Measurements from ENCODE around the gene CEBPA. TPM values are rescaled to one million over a fixed set of nuclear protein-coding genes. Genes with fewer than 3 reads are reported as not detected.

The CEBPA gene
- total and polyA plus RNA-seq, 2 experiments from 2014 or later = 2.4 to 6.2 TPM

DNA sequence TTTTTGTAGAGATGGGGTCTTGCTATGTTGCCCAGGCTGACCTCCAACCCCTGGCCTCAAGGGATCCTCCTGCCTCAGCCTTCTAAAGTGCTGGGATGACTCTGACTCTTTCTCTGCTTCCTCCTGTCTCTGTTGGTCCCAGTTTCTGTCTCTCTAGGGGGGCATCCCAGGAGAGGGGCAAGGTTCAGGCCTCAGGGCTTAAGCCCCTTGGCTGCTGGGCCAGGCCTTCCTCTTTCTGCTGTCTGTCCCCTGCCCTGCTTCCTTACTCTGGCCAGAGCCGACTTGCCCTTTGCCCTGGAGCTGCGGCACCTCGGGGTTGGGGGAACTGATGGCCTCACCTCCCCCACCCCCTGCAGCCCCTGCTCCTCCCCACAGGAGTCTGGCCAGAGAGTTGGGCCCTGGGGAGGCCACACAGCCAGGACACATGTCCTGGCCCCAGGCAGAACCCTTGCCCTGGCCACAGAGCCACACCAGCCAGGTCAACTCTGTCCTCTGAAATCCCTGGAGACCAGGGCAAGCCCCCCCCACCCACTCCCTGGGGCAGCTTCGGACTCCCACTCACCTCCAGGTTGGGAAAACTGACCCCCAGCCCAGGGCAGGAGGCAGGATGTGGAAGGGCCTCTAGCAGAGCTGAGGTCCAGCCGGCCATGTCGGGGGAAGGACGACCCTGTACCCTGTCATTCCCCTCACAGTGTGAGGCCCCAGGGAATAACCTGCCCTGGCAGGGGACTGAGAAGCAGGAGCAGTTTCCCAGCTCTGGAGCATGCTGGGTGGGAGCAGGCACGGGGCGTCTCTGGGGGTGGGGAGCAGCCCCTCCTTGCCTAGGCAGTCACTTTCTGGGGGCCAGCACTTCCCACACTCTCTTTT is 23.7 kb downstream of the CEBPA start:
- Histone ChIP-seq H3K36me3 (no peaks in the 10 kb centered on the region), H3K27me3 (no peaks in the 10 kb centered on the region), H3K27ac (no peak overlapping the region), H3K4me1 (ENCODE audit: low read depth) (peaks cover 4% of the 10 kb centered on the region), H3K9me3 (ENCODE audit: low read depth) (no peaks in the 10 kb centered on the region), H3K4me3 (no peak overlapping the region)
- no peak for DNase-seq (ENCODE audit: low read depth in 1 of 2, low spot score in 1 of 2)
- TF ChIP-seq, protein P1, sequence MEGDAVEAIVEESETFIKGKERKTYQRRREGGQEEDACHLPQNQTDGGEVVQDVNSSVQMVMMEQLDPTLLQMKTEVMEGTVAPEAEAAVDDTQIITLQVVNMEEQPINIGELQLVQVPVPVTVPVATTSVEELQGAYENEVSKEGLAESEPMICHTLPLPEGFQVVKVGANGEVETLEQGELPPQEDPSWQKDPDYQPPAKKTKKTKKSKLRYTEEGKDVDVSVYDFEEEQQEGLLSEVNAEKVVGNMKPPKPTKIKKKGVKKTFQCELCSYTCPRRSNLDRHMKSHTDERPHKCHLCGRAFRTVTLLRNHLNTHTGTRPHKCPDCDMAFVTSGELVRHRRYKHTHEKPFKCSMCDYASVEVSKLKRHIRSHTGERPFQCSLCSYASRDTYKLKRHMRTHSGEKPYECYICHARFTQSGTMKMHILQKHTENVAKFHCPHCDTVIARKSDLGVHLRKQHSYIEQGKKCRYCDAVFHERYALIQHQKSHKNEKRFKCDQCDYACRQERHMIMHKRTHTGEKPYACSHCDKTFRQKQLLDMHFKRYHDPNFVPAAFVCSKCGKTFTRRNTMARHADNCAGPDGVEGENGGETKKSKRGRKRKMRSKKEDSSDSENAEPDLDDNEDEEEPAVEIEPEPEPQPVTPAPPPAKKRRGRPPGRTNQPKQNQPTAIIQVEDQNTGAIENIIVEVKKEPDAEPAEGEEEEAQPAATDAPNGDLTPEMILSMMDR (IDR thresholded peaks at IDR 0.05; ENCODE audit: low read depth, low read length) = no peak

DNA sequence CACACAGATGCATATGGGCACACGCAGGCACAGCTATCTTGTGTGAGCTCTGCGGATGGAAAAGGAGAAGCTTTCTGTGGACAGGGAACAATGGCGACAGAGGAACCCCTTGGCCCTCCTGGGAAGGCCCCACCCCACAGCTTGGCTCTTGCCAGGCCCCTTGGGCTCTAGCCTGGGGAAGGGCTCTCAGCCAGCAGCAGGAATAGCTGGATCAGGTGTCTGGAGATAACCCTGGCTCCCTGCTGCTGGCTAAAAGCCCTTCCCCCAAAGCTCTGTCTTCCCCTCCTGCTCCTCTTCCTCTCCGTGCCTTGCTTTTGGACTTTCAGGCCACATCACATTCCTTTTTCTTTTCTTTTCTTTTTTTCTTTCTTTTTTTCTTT is 24.3 kb downstream of the CEBPA start:
- Histone ChIP-seq H3K27me3 (no peaks in the 10 kb centered on the region), H3K27ac (no peak overlapping the region), H3K4me3 (no peak overlapping the region), H3K36me3 (no peaks in the 10 kb centered on the region), H3K9me3 (ENCODE audit: low read depth) (no peaks in the 10 kb centered on the region), H3K4me1 (ENCODE audit: low read depth) (peaks cover 7% of the 10 kb centered on the region)
- TF ChIP-seq, protein P1 (IDR thresholded peaks at IDR 0.05; ENCODE audit: low read depth, low read length) = no peak
- no peak for DNase-seq (ENCODE audit: low read depth in 1 of 2, low spot score in 1 of 2)

DNA sequence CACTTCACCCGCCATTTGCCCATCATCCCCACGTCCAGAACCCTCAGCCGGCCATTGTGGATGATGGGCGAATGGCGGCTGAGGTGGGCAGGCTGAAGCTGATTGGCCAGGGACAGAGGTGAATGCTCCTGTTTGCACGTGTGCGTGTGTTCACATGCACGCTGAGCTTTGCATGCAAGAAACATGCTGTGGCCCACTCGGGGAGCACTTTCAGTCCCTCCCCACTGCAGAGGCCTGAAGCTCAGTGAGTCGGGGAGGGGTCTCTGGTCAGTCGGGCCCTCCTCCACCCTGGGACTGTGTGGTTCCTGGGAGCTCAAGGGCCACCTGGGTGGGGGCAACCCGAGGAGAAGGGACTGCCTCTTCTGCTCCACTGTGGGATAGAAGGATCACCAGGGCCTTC is 24.9 kb downstream of the CEBPA start:
- H3K27ac ChIP-seq = no peak overlapping the region
- TF ChIP-seq, protein P1 (IDR thresholded peaks at IDR 0.05; ENCODE audit: low read depth, low read length) = no peak
- DNase-seq (ENCODE audit: low read depth in 1 of 2, low spot score in 1 of 2) = no peak
- H3K36me3 ChIP-seq = no peaks in the 10 kb centered on the region
- no peaks in the 10 kb centered on the region for H3K27me3 ChIP-seq
- no peaks in the 10 kb centered on the region for H3K9me3 ChIP-seq (ENCODE audit: low read depth)
- no peak overlapping the region for H3K4me3 ChIP-seq
- peaks cover 7% of the 10 kb centered on the region for H3K4me1 ChIP-seq (ENCODE audit: low read depth)

DNA sequence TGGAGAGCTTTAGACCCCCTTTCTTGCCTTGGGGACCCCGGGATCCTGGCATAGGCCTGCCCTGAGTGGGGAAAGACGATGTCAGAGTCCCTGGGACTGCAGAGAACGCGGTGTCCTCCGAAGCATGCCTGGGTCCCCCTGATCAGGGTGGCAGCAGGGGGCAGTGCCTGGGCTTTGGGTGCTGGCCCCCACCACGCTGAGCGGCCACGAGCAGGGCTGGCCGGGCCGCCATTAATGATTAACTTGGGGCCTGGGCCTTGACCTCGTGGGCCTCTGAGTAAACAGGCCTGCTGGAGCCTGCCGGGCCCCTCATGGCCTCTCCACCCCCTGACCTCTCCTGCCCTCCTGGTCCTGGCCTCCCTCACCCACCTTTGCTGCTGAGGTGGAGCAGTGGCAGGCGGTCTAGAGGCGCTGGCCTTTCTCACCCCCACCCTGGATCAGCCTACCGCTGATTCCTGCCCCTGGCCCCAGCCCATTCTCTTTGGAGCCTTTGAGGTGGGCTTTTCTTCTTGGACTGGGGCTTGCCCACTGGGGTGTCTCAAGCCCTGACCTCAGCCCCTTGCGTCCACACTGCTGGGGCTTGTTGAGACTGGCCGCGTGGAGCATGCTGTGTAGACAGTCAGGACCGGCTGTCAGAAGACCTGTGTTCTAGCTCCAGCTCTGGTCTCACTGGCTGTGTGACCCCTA is 26.3 kb downstream of the CEBPA start:
- no peak overlapping the region for H3K4me3 ChIP-seq
- H3K4me1 ChIP-seq (ENCODE audit: low read depth) = peaks cover 7% of the 10 kb centered on the region
- H3K27ac ChIP-seq = no peak overlapping the region
- TF ChIP-seq, protein P1 (IDR thresholded peaks at IDR 0.05; ENCODE audit: low read depth, low read length) = no peak
- no peaks in the 10 kb centered on the region for H3K9me3 ChIP-seq (ENCODE audit: low read depth)
- no peaks in the 10 kb centered on the region for H3K27me3 ChIP-seq
- no peaks in the 10 kb centered on the region for H3K36me3 ChIP-seq
- DNase-seq (ENCODE audit: low read depth in 1 of 2, low spot score in 1 of 2) = no peak

DNA sequence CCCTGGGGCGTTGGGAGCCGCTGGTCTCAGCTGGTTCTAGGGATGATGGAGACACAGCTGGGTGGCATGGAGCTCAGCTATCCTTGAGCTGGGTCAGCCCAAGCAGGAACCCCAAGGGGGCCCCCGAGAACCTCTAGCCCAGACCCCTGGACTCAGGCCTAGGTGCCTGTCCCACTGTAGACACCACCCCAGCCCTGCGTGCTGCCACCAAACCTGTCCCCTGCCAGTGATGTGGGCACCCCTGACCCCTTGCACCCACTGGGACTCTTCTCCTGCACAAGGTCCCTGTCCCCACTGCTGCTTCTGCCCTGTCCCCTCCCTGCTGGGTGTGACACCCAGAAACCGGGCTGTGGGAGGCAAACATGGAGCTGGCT is 26.8 kb downstream of the CEBPA start:
- Histone ChIP-seq H3K9me3 (ENCODE audit: low read depth) (no peaks in the 10 kb centered on the region), H3K27ac (no peak overlapping the region), H3K36me3 (no peaks in the 10 kb centered on the region), H3K4me3 (no peak overlapping the region), H3K27me3 (no peaks in the 10 kb centered on the region), H3K4me1 (ENCODE audit: low read depth) (peaks cover 7% of the 10 kb centered on the region)
- TF ChIP-seq, protein P1 (IDR thresholded peaks at IDR 0.05; ENCODE audit: low read depth, low read length) = no peak
- DNase-seq (ENCODE audit: low read depth in 1 of 2, low spot score in 1 of 2) = no peak
